HG02840 (cell line): ENCODE data around the gene EPB41L3.
"Not testable (repeated sequence)": the region's sequence is repeated elsewhere in the genome, so short reads cannot be mapped to it uniquely, and the experiment has no call there.

Experiments
- ATAC-seq: cut with Tn5 transposase; IDR thresholded peaks from one replicate; pipeline ENCODE4 v1.9.1; 2021; ENCODE audit warnings: mild to moderate bottlenecking, moderate library complexity, moderate number of reproducible peaks; ENCODE audit not compliant: unreplicated experiment, low FRiP score

Gene EPB41L3

DNA sequence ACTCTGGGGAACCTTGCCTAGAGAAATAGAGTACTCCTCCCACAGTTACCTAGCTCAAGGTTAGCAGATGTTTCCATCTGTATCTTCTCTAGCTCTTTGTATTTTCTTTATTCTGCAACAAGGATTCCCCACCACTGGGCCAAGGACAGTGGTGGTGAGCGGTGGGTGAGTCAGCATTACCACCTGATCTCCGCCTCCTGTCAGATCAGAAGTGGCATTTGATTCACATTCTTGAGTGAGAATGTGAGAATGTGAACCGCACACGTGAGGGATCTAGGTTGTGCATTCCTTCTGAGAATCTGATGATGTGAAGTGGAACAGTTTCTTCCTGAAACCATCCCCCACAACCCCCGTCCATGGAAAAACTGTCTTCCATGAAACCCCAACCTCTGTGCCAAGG, 9.0 kb downstream of the EPB41L3 start:
- no peak for ATAC-seq

DNA sequence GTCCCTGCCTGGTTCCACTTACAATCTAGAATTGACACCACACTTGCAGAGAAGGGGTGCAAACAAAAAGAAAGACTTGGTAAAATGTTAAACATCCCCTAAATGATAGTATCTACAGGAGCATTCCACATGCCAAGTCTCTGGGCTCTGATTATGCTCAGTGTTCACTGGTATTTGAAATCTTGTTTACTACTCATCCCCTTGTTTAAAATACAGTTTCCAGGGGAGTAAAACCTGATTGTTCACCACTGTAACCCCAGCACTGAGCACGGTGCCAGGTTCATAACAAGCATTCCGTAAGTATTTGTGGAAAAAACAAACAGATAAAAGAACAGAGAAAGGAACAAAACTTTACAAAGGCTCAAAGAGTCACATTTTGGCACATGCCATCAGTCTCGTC, 11.7 kb downstream of the EPB41L3 start:
- no peak for ATAC-seq

DNA sequence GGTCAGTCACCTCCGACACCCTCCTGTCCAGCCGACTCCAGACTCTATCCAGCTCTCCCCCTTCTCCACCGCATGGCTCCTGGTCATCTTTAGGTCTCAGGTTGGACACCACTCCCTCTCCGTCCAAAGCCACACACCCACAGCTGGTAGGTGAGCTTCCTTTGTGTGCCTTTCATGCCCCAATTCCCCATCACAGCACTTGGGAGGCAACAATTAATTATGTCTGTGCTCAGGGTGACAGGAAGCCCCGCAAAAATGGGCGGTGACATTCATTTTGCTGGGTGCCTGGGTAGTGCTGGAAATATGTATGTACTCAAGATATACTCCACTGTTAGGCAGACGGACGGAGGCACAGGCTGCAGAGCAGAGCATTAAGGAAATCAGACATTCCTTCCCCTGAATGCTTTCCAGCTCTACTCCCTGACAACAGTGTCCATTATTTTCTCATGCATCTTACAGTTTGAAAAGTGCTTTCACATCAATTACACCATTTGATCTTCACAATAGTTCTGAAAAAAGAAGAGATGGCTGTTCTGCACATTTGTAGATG, 13.1 kb downstream of the EPB41L3 start:
- ATAC-seq: no peak

DNA sequence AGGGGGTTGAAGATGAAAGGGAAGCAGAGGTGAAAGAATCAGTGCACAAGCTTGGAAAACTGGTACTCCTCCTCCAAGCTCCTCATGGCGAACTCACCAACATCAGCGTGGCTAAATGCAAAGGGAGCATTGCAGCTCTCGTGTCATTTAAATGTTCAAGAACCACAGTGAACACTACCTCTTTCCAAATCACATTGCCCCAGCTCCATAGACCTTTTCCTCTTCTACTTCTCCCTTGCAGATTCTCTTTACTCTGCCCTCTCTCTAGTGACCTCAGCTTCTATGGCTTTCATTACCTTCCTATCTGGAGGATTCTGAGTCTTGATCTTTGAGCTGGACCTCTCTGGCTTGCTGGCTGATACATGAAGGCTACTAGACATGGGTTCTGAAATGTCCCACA, 14.3 kb downstream of the EPB41L3 start:
- no peak for ATAC-seq

DNA sequence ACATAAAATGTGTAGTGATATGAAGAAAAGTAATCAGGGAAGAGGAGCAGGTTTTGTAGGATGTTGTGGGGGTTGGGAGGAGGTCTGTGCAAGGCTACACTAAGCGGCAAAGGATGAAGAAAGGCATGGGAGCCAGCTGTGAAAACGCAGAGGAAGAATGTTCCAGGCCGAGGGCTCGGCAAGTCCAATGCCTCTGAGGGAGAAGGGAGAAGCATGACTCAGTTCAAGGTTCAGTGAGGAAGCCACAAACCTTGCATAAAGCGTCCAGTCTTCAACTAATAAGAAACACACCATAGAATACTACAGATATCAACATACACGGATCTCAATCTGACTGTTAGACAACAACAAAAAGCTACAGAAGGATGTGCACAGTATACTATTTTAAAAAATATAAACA, 16.2 kb downstream of the EPB41L3 start:
- ATAC-seq: no peak

DNA sequence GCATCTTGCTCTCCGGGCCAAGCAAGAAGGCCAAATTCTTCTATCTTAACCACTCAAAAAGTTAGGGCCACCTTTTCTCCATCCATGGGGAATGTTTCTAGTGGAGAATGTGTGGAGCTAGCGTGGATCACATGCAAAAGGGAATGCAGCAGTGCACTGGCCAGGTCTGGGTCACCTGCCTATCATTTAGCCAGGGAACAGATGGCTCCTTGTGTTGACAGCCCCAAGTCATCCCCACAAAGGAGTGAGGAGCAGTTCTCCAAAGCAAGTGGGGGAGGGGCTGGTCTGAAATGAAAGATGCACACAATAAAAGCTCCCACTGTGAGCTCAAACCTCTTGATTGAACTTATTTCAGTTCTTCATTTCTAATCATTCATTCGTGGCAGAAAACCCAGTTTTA, 19.1 kb downstream of the EPB41L3 start:
- no peak for ATAC-seq

DNA sequence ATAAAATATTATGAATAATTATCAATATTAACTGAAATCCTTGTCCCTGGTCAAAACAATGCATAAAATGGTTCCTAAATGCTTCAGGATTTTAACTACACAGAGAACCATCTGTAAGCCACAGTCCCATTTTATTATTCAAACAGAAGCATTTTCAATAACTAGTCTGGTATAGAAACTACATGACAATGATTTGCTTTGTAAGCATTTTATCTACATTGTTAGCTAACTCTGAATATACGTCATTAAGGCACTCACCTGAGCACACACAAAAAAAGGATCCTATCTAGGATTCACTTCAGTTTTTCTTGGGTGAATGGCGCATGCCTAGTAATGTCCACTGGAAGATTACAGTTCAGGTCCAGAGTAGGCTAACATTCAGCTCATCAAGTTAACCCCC, 22.8 kb downstream of the EPB41L3 start:
- ATAC-seq: no peak

DNA sequence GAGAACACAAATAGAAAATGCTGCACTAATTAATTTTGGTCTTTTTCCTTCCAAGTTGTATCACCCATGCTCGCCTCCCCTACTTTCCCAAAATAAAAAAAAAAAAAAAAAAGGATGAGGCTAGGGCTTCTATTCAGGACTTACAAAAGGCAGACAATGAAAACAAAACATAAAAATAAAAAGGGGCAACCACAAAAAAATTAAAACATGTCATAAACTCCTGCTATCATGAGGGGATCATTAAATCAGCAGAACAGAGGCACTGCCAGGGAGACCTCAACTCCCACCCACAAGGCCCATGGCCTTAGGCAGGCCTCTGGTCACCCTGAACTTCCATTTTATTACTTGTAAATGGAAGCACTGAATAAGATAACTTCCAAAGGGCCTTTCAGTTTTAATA, 23.3 kb downstream of the EPB41L3 start:
- no peak for ATAC-seq

DNA sequence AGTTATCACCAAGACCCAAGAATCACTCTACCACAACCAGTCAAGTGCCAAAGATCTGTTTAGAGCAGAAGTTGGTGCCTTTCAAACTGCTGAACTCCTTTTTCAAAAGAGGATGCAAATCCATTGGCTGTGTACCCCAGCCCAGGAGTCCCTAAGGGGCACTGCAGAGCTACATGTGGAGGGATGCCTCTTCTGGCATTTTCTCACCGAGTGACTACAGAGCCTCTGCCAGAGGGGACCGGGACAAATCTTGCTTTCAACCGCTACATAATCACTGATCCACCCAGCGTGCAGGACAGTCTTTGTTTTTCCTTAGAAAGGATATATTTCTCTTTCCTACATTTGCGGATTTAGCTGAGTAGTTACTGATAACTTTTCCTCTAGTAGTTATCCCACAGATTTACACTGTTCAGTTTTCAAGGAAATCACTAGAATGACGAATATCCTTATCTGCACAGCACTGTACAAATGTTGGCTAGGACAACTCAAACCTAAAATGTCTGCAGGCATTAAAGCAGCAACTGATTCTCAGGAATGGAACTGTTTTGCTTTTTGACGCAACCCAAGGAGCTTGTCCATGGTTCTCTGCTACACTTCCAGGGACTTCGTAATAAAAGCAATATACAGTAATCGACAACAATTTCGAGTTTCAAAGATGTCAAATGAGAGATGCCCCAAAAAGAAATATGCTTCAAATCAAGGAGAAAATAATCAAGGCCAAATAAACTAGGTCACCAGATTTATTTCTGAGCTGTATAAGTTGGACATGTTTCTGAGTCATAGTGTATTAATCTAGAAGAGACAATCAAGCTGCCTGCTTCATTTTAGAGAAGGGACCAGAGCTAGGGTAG, 24.1 kb downstream of the EPB41L3 start:
- no peak for ATAC-seq

DNA sequence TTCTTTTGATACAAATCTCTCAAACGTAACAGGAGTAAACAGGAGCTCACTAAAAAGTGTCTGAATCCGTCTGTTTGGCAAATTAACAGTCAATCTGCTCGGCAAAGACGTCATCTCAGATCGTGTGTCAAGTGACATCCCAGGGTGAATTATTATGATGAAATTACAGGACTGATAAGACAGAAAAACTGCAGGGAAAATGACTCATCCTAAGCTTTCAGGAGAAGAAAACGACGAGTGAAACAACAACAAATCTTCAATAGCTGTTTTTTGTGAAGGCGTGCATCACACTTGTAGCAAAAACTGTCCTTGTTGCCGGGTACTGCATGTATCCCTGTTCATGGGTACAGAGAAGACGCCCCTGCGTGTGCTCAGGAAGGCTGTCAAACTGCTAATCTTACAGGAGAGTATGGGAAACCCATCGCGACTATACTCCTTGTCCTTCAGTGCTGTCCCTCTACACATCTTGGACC, 24.9 kb downstream of the EPB41L3 start:
- ATAC-seq: no peak

DNA sequence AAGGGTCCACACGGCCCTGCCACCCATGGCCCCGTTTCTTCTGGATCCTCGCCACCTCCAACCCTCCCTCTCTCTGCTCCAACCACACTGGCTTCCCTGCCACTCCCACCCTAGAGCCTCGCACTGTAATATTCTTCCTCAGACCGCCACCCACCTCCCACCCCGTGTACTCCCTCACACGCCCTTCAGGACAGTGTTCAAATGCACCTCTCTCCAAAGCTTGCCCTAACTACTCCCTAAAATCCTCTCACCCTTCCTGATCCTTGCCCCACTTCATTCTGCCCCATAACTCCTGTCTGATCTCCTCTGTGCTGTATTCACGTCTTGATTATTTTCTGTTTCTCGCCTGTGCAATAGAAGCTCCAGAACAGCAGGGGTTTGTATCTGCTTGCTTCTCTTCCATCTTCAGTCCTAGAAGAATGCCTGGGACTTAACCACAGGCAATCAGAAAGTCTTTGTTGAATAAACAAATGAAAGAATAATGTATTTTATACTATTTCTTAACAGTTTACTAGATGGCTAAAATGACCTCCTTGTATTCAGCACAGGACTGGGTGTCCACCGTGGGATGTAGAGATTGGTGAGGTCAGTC, 25.5 kb downstream of the EPB41L3 start:
- no peak for ATAC-seq

DNA sequence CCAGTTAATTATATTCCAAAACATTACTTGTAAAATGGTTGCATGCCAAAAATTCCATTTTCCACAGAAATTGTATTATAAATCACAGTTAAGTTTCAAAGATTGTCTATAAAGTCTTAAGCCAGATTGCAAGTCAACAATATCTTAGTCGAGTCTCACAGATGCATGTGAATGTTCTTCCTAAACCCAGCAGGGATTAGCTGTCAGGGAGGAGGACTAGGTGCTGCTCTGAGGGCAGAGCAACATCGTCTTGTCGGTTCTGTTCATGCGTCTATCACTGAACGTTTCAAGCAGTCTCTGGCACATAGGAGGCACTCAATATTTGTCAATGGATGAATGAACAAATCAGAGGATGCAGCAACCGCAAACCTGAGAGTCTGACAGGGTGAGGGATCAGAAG, 27.0 kb downstream of the EPB41L3 start:
- ATAC-seq: no peak

DNA sequence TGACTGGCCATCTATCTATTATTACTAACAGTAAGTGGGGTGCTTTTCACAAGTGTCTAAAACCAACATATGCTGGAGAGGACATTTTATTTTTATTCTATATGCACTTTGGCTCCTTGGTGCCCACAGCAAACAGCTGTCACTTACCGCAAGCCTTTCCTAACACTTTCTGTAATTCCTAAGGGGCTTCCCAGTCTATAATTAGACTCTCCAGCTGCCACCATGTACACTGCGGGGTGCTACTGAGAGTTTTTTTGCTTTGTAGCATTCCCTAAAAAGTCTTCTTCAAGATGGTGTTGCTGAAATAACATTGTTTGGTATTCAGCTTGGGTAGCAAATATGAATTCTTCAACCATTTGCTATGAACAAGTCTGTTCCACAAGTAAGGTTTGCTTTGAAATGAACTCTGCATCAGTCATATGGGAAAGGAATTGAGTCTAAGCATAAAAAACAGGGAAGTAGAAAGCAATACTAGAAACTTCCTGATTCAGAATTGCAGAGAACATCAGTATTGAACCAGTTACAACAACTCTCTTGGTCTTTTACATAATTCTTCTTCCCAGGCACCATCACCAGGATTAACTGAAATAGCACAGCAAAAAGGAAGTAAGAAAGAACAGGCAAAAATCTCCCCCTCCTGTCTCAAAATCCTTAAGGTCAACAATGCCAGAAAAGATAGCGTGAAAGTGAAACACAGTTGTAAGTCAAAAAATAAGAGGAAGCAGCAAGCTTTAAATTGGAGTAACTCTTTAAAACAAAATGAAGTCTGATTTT, 28.6 kb downstream of the EPB41L3 start:
- ATAC-seq: no peak

DNA sequence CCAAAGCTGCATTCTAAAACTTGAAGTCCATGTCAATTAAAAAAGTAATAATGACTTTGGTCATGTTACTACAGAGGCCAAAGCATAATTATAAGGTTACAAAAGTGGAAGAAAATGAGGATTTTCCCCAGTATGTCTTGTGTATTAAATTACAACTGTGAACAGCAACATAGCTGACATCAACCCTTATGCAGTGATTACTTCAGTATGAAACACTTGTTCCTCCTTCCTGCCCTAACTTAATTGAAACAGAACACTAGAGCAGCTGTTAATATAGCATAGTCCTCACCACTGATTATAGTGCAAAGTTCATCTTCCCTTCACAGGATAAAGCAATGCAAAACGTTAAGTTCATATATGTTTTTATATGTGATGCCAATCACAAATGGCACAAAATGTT, 29.9 kb downstream of the EPB41L3 start:
- no peak for ATAC-seq

DNA sequence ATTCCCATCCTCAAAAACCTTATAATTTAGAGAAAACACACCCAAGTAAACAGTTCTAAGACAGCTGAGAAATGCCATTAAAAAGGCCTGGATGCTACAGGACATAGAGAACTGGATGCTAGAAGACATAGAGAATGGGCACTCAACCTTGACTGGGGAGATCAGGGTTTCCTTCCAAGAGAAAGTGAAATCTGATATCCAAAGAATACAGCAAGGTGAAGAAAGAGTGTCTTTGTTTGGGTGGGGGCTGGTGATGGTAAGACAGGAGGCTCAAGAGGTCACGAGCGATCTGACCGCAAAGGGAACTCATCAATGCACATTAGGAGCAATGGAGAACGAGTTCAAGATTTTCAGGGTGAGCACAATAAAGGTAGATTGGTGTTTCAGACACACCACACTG, 31.6 kb downstream of the EPB41L3 start:
- no peak for ATAC-seq

DNA sequence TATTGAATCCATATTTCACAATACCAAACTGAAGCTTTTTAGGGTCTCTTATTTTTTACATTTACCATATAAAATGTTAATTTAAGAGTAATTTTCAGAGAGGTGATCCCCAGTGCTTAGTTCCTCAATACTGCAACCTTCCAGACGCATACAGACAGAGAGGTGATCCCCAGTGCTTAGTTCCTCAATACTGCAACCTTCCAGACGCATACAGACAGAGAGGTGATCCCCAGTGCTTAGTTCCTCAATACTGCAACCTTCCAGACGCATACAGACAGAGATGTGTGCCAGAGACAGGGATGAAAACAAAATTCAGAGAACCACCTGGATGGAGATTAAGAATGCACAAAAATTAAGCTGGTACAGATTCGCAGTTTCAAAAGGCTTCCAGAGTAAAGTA, 32.3 kb downstream of the EPB41L3 start:
- not testable (repeated sequence) for ATAC-seq

DNA sequence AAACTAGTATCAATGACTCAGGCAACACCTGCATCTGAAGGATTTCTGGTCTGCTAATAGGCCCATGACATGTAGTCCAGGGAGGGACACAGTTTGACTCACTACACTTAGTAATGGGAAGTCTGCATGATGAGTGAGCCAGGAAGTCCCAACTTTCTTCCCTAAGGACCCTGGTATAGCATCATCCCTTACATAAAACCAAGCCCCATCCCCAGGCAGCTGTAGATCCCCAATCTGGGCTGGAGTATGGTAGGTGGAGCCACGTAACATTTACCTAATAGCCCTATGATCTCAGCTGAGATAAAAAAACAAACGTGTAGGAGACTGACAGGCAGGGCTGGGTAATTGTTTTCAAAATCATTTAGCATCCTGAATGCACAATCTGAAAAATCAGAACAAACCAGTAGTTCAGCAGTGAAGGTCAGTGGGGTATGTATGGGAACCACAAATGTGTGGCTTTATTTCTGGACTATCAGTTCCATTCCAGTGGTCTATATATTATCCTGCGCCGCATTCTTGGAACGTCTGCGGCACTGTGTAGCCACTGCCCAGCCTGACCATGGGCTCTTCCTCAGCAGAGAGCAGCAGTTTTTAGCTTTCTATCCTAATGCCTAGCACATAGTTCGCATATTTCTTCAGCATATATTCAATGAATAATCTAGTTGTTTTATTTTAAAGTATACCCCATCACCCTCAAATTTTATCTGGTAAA, 33.5 kb downstream of the EPB41L3 start:
- no peak for ATAC-seq

DNA sequence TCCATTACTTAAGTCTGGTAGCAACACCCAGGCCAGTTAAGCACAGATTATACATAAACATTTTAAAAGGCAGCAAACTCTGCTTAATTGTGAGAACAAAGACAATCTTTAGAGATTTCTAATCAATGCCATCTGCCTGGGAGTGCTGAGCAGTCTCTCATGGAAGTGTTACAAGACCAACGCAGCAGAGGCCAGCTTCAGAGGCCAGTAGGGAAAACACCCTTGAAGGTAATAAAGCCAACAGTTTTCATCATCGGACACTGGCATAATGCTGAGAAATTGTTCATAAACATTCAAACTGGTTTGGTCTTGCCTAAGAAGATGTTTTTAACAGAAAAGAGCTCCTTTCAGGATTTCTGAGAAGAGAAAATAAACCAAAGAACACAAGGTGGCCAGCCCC, 35.0 kb downstream of the EPB41L3 start:
- ATAC-seq: no peak

DNA sequence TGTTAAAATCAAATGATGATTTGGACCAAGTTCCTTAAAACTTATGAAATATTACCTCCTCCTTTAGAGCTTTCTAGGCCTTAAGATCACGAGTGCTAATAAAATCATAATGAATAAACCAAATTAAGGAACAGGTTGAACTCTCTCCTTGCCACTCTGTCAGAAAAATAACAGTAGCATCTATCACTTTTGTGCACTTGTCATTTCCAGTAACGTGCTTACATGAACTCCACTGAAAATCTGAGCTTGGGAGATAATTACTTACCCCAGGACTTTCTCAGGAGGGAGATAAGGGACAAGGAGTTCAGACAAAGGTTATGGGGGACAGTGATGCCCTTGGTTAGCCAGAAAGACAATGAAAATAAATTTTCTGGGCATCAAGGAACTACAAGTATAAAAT, 36.0 kb downstream of the EPB41L3 start:
- no peak for ATAC-seq

DNA sequence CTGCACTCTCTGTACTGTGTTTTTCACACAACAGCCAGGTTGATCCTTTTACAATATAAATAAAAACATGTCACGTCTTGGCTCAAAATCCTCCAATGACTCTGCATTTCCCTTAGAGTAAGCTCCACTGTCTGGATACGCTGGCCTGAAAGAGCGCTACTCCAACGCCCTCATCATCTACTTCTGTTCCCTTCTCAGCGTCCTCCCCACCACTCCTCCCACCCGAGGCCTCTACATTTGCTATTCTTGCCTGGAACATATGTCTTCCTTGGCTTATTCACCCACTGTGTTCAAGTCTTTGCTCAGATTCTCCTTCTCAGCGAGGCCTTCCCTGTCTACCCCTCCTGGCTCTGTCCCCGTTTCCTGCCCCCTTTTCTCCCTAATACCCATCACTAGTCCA, 37.6 kb downstream of the EPB41L3 start:
- ATAC-seq: no peak
